GM21367 (cell line): ENCODE measurements around the gene SACM1L.

Experiments used
- ATAC-seq: cut with Tn5 transposase; IDR thresholded peaks from one replicate; pipeline ENCODE4 v1.9.1; 2021; ENCODE audit not compliant: unreplicated experiment

SACM1L gene

DNA sequence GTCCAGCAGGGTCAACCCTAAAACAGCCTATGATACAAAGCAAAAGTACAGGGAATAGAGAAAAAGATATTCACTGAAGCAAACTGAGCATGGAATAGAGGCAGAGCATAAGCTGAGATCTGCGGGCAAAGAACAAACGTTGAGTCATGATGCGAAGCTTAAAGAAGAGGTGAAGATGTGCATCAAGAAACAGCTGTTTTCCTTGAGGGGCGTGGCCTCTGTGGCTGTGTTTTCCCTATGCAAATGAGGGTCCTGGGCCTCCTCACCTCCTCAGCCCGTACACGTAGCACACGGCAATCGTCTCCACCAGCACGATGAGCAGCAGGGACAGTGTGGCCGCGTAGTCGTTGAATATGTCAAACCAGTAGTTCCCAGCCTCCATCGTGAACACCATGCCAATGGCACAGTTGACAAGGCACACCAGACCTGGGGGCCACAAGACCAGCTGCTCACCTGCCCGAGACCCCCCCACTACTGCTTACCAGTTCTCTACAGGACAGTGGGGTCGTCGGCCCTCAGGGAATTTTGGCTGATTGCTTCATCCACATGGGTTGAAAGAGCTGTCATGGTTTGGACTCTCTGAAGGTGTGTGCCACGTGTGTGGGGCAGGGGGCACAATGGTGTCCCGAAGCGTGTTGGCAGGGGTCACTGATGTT is 73.6 kb downstream of the SACM1L start:
- ATAC-seq, result no peak

DNA sequence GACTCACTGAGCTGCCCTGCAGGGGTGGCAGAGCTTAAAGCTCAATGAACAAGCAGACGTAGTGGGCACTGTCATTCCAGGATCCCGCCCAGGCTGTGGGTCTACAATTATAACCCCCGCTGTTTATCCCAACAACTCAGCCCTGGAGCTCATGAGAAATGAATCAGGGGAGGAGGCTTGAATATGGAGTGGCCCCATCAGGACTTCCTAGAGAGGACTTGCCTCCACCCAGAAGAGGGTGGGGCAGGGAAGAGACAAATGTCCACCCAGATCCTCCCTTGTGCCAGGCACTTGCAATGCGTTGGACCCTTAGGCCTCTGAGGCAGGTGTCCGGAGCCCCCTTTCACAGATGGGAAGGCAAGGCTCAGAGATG is 74.1 kb downstream of the SACM1L start:
- ATAC-seq, result no peak

DNA sequence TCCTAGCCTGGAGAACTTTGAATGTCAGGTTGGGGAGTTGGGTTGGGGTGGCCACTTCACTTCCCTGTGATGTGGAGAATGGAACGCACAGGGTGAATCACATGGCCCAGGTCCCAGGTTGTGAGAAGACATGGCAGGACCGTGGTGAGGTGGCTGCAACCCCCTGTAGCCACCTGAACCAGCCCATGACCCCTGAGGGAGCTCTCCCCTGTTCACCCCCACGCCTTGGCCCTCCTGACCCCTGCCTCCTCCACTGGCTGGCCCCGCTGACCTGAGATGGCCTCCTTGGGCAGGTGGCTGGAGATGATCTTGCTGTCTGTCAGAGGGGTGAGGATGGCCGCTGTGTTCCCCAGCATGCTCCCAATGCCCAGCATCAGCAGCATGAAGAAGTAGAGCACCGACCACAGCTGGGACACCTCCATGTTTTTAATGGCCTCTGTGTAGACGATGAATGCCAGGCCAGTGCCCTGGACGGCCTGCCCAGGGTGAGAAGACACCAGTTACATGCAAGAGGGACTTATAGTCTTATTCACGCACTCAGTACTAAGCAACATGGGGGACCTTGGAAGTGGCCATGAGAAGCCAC is 76.2 kb downstream of the SACM1L start:
- ATAC-seq, result no peak

DNA sequence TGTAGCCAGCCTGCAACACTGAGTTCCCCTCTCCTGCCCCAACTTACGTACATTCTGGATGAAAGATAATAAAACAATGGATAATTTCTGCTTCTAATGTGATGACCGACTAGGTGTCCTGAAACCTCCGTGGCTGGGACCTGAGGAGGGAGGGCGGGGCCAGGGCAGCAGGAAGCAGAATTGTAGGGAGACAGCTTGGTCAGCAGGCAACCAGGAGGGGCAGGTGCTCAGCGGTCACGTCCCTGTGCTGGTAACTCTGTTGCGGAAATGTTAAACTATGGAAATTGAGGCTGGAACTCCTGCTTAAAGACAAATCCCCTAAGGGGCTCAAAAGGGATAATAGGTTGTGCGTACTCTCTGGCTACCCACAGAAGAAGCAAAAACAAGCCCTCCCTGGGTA is 76.8 kb downstream of the SACM1L start:
- ATAC-seq, result no peak

DNA sequence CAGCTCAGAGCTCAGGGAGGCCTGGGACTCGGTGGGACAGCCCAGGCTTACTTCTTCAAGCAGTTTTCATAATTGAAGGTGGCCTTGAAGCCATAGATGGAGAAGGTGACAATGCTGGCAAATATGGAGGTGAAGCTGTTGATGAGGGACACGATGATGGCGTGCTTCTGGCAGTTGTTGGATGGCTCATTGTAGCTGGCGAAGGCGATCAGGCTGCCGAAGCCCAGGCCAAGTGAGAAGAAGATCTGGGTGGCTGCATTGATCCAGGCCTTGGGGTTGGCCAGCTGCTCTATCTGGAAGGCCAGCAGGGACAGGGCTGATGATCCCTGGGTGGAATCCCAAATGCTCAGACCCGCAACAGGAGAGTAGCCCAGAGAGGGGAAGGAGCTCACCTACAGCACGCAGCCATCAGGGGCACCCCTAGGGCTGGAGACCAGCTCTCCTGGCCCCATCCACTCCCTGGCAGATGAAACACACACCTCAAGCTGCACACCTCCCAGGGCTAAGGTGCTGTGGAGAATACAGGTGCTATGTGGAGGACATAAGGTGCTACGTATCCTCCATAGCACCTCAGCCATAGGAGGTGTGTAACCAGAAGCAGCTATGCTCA is 82.1 kb downstream of the SACM1L start:
- no peak for ATAC-seq

DNA sequence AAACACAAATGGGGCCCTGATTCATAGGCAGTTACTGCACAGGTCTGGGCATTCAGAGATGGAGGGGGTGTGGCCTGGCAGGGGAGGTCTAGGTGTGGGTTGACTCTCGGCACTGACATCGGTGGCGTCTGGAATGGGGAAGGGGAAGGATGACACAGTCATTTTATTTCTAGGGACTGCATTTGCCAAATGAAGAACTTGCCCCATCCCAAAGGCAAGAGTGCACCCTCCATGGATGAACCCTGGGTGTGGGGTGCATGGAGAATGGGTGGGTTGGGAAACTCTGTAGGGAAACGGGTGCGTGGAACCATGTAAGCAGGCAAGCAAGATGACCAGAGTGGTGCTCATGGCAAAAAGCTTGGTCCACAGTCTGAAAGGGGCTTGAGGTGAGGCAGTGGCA is 82.6 kb downstream of the SACM1L start:
- no peak for ATAC-seq

DNA sequence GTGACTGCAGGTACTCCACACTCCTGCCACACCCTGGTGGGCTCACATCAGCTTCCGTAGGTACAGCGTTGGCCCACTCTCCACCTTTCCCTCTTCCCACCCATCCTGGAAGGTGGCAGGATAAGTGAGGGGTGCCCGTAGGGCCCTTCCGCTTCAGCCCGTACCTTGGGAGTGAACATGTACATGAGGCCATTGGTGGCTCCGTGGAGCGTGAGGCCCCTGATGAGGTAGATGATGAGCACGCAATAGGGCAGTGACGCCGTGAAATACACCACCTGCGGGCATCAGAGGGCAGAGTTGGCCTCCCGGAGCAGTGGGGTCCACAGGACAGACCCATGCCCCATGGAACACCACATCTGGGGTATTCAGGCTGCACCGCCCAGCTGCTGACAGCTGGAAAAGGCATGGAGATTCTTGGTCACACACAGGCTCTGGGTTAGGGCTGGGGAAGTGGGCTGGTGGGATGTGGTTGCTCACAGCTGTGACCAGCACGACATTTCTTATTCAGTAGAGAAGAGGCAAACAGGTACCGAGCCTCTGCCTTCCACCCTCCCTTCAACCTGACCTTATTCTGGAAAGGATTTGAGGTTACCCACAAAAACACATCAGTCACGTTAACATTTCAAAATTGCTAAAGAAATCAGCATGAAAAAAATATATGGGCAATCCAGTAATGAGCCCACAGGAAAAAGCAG is 83.3 kb downstream of the SACM1L start:
- ATAC-seq, result no peak

DNA sequence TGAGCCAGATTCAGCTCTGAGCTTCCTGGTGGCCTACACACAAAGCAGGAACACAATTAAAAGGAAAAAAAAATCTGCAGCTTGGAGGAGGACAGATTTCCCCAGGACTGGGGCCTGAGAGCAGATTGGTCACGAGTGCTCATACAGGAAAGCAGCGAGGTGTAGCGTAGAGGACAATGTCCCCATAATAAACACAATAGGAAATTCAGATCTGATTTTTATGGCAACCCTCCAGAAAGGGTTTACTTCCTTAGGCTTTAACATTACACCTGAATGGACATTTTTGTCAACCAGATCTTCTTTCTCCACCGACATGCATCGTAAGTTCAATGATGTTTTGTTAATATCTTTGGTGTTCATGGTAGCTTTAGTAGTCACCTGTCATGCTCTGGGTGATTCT is 83.9 kb downstream of the SACM1L start:
- no peak for ATAC-seq

DNA sequence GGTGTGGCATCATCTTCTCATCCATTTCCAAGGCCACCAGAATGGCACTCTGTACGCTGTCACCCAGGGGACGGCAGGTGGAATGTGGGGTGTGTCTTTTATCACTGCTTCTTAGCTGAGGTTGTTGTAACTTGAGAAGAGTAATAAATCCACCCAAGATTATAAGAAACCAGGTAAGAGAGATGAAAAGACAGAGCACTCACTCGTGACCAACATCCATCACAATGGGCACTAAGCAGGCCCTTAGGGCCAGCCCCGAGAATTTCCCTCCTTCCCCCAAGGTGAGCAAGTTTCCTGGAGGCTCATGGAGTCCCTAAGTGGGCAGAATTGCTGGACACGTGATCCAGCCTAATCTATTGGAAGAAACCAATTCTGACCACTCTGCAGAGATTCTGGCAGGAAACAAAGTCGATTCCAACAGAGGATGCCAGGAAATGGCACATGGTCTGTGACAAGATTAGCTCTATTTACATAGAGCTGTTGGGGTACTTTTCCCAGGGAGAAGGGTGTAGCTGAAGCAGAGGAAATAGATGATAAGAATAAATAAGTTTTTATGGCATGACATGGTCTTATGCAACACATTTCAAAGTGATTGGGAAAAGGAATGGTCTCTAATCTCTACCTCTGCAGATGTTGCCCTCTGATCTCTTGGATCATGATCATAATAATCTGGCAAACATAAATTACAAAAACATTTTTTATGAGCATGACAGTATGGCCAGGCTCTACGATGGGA is 84.7 kb downstream of the SACM1L start:
- no peak for ATAC-seq

DNA sequence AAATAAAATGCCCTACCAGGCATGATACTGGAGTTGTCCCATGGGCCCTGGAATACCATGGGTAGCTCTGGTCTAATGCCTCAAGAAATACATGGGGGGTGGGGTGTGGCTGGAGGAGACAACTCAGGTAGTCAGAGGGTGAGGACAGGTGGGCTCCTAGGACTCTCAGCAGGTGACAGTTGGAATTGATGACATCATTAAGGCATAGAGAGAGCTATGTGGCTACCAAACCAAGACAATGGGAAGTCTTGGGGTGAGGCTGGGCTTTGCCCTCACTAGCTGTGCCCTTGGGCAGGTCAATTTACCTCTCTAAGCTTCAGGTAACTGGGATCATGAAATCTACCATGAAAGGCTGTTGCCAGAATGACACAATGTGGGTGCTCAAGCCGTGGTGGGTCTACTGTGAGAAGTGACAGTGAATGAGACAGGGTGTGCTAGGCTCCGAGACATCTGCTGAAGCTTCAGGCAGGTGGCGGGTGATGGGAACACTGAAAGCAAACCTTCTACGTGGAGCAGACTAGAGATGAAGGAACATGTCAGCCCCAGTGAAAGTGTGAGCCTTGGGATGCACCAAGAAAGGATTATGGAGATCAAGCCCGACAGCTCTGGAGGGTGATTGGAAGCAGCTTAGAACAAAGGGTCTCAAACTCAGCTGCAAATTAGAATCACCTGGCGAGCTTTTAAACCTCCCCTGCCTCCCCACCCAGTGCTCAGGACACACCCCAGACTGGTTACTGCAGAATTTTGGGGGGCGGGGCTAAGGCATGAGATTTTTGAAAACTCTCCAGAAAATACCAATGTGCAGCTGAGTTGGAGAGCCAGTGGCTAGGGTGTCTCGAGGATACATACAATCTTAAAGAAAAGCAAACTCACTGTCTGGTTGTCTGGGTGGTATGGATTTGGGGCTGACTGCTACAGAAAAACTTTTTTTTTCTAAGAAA is 85.7 kb downstream of the SACM1L start:
- no peak for ATAC-seq

DNA sequence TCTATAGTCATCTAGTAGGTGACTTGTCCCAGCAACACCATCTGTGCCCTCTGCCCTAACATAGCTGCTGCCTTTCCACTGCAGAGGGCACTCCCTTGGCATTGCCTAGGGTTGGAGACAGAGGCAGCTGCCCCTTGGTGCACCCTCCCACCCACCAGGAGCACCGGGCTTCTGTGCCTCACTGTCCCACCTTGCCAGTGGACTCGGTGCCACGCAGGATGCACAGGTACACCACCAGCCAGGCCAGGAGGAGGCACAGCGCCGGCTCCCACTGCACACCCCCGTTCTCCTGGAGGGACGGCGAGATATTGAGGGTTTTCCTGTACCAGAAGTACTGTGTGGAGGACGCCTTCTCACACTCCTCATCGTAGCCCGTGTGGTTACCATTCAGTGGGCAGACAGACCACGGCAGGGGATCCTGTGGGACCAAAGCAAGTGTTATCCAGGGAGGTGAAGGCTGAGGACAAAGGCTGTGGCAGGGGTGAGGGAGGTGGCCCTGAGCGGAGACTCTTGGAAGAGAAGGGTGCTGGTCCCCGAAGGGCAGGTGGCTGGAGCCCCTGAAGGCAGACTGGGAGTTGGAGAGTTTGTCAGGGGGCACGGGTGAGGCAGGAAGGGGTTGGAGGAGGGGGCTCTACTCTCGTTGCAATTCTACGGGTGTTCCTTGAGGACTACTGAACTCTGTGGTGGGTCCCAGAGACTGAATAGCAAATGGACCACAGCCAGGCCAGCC is 86.5 kb downstream of the SACM1L start:
- ATAC-seq, result no peak

DNA sequence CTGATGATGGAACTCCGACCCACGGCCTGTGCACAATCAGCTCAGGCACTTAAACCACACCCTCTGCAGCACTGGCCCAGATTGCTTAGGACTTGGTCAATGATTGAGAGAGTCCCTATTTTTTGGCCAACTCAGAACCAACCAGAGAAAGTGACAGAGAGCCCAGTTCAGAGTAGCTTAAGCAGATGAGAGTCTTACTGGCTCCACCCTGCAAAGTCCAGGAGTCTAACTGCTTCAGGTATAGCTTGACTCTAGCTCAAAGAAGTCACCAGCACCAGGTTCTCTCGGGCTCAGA is 87.1 kb downstream of the SACM1L start:
- ATAC-seq, result no peak

DNA sequence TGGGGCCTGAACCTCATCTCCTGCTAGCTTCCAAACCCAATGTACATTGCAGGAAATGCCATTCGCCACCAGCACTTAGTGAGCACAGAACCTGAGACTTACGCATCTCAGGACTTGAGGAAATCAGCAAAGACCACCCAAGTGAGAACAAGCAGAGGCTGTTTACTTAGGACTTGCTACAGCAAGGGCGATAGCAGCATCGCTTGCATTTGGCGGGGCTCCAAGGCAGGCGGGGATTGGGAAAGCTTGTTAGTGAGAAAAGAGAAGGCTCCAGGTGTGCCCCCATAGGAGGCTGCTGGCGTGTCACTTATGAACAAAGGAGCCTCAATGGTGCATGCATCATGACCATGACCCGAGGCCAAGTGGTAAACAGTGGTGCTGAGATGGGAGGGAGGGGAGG is 87.4 kb downstream of the SACM1L start:
- no peak for ATAC-seq

DNA sequence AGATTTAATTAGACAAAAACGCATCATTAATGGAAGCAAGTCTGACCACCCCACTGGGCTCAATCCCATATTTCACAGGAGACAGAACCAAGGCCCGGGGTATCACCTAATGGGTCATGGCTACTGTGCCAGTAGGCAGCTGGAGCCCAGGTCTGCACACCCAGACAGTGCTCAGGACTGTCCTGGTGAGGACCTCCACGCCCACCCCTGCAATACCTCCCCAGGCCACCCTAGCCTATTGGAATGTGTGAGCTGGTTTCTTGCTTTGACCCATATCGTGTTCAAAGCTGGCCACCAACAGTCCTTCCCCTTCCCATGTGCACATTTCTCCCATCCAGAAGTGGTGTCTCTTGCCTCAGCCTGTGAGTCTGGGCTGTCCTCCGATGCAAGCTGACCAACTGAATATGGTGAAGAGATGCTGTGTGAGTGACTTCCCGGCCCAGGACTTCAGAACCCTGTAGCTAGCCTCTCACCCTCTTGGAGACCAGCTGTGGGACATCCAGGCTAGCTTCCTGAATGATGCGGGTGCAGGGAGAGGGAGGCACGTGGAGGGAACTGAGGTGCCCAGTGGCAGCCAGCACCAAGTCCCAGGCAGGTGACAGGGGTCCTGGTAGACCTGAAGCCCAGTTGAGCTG is 88.0 kb downstream of the SACM1L start:
- no peak for ATAC-seq

DNA sequence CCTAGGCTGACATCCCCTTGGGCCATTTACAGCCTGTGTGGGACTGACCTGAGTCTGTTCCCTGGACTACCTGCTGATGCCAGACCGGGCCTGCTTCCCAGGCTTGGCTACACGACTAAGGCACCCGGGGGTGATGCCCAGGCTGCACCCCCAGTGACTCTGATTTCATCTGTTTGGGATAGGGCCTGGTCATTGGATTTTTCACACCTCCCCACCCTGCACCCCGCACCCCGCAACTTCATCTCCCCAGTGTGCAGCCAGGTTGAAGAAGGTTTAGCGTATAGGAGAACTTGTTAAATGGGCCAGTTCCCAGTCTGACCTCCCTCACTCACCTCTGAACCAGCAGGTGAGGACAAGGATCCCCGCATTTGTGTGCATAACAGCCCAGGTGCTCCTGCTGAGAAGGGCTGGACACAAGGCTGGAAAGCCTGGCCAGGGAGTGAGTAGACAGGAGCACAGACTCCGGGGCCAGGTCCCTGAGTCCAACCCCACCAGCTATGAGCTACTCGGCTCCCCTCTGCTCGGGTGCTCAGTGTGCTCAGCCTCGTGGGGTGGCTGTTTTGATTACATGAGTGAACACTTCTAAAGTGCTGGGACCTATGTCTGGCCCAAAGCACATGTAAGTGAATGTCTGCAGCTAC is 88.7 kb downstream of the SACM1L start:
- ATAC-seq, result no peak

DNA sequence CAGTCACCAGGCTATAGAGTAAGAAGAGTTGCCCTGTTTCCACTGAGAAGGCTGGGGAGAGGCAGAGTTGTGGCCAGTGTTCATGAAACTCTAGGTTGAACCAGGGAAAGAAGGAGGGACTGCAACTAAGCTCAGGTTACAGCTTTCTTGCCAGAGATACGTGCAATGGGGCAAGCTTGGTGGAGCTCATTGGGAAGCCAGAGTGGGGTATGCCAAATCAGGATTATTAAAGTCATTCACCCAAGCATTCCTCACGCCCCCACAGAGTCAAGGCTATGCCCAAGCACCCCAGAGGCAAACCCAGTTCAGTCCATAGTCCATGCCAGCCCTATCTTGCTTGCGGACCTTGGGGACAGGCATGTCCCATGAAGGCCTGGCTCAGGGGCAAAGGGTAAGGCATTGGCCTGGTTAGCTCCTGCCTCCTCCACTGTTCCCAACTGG is 89.6 kb downstream of the SACM1L start:
- no peak for ATAC-seq

DNA sequence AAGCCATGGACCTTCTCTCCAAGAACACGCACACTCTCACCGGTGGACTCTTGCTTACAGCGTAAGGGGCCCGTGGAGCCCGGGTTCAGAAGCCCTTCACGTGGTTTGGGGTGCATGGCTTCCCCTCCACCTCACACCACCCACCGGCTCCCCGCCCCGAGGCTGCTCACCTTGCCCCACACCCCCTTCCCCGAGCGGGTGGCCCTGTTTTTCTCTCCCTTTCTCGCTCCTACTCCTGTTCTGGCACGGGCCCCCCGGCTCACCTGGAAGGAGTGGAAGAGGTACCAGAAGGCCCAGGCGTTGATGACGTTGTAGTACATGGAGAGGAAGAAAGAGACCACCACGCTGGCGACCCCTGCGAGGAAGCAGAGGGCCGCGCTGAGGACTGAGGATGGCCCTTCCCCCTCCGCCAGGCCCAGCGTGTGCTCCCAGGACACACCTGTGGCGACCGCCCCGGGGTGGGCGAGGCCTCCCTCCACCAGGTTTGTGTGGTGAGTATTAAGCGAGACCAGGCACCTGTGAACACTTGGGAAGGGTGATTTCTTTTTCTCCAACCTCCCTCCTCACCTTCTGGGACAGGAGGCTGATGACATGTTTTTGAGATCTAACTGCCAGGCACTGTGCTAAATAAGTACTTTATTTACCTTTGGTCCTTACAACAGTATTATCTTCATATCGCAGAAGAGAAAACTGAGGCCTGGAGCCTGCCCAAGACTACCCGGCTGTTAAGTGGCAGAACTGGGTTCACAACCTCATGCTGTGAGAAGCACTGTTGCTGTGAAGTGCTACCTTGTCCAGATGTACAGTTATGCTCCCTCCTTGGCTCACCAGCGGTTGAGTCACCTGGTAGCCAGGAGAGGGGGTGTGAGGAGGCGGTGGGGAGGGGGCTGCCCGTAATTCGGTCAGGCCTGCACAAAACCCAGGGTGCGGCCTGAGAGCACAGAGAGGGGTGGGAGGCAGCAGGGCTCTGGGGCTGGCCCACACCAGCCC is 90.8 kb downstream of the SACM1L start:
- no peak for ATAC-seq

DNA sequence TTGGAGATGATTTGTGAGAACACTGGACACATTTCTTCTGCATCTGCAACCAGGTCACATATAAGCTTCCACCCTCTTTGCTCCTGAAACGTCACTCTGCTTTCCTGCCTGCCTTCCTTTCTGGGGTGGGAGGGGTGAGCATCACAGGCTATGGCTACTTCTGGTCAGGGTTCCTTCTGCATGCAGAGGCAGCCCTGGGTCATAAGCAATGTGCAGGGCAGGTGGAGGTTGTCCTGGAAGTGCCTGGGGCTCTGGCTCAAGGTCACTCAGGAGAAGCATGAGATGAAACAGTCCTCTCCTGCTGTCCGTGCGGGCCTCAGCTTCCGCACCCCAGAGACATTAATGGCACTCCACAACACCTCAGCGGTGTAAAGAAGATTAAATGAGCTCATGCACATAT is 92.1 kb downstream of the SACM1L start:
- no peak for ATAC-seq
